GM11168 (cell line): Measurements from ENCODE around the gene METTL17.
"Not testable (repeated sequence)": the region's sequence is repeated elsewhere in the genome, so short reads cannot be mapped to it uniquely, and the experiment has no call there.

Experiments used
- in situ Hi-C: fragments of 300-500 bp; cut with MboI; formaldehyde crosslinking; loops from one replicate; pipeline ENCODE4 v1.12.0; 2022; ENCODE audit warnings: low sequenced_read_pairs; ENCODE audit not compliant: unreplicated experiment

Gene METTL17, protein sequence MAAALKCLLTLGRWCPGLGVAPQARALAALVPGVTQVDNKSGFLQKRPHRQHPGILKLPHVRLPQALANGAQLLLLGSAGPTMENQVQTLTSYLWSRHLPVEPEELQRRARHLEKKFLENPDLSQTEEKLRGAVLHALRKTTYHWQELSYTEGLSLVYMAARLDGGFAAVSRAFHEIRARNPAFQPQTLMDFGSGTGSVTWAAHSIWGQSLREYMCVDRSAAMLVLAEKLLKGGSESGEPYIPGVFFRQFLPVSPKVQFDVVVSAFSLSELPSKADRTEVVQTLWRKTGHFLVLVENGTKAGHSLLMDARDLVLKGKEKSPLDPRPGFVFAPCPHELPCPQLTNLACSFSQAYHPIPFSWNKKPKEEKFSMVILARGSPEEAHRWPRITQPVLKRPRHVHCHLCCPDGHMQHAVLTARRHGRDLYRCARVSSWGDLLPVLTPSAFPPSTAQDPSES

DNA sequence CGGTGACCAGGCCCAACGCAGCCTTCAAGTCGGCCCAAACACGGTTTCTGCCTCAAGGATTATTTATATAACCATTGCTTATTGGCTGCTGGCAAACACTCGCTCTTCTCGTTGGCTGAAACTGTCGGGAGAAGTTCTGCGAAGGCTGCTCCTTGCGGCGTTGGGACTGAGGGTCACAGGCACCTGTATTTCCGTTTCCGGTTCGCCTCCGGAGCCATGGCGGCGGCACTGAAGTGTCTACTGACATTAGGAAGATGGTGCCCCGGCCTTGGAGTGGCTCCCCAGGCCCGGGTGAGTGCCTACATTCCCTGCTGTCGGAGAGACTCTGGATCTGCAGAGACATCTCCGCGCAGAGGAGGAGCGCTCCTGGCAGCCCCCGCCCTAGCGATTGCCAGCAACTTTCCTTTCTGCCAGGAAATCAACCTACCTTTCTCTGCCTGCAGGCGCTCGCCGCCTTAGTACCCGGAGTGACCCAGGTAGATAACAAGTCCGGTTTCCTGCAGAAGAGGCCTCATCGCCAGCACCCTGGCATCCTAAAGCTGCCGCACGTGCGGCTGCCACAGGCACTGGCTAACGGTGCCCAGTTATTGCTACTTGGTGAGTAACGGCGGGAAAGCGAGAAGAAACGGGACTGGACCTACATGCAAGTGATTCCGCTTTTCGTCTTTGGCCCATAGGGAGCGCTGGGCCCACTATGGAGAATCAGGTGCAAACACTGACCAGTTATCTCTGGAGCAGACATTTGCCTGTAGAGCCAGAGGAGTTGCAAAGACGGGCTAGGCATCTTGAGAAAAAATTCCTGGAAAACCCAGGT, at the start of gene METTL17:
METTL17 (plus strand) TSS at position 194 of the 814 bp plus-strand sequence; CDS start at position 217, 23 bp downstream.
- in situ Hi-C loops: loop anchor here (10.0 kb wide), 1 partner anchor 555 kb away; no protein-coding TSS in a partner anchor

GRCh38 chr14:20945146-20945545, 44.6 kb upstream of the METTL17 start:
- in situ Hi-C loops: loop anchor here (5.0 kb wide), 1 partner anchor 63 kb away; no protein-coding TSS in a partner anchor

DNA sequence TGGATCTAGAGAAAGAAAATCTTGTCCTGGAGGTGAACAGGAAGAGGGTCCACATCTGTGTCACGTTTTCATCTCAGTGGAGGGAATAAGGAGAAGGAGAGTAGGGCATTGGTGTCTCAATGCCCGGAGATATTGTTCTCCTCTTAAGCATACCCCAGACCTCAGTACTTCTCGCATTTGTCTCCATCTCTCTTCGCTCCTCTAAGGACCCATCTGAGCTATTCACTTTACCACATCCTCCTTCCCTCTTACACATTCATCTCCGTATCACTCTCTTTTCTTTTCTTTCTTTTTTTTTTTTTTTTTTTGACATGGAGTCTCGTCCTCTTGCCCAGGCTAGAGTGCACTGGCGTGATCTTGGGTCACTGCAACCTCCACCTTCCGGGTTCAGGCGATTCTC, 43.1 kb upstream of the METTL17 start:
- in situ Hi-C loops: loop anchor here (5.0 kb wide), 1 partner anchor 64 kb away; no protein-coding TSS in a partner anchor

GRCh38 chr14:20954736-20955537, 34.8 kb upstream of the METTL17 start, which contains the start of gene RNASE2:
TSS of gene RNASE2 (plus strand) at chr14:20955487. CDS start at chr14:20955772, 285 bp downstream.
- in situ Hi-C loops: not testable (repeated sequence)

DNA sequence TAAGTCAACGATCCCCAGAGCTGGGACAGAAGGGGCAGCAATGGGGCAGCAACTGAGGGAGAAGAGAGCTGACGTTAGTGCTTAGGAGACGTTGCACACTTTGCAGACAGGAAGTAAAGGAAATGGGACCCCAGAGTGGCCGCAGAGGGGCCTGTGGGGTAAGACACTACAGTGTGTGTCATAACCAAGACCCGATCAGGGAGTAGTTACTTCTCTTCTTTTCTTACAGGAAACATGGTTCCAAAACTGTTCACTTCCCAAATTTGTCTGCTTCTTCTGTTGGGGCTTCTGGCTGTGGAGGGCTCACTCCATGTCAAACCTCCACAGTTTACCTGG, 34.3 kb upstream of the METTL17 start:
- in situ Hi-C loops: not testable (repeated sequence)

DNA sequence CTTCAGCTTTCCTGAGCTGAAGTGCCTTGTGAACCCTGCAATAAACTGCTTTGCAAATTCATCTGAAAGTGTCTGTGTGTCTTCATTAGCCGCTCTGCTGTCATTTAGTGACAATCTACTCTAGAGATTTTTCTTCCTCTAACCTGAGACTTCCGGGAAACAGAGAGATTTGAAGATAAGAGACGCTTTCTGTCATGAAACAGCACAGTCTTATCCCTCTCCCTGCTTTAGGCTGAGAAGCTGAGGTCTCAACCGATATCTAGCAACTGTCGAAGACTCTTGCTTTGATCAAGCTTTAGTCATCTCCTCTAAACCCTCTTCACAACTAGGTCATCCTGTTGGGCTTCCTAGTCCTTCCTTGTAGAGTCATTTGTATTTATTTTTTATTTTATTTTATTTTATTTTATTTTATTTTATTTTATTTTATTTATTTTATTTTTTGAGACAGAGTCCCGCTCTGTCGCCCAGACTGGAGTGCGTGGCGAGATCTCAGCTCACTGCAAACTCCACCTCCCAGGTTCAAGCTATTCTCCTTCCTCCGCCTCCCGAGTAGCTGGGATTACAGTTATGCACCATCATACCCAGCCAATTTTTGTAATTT, 33.3 kb upstream of the METTL17 start:
- in situ Hi-C loops: no loop called here

DNA sequence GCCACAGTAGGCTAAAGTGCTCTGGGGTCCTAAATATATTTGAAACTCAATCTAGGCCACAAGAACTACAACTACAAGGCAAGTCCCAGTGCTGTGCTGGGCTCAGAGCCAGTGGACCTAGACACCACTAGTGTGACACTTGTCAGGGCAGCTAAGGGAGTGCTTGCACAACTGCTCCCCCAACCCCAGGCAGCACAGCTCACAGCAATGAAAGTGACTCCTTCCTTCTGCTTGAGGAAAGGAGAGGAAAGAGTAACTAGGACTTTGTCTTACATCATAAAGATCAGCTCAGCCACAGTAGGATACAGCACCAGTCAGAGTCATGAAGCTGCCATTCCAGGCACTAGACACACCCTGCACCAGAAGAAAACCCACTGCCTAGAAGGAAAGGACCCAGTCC, 30.8 kb upstream of the METTL17 start:
- in situ Hi-C loops: not testable (repeated sequence)

DNA sequence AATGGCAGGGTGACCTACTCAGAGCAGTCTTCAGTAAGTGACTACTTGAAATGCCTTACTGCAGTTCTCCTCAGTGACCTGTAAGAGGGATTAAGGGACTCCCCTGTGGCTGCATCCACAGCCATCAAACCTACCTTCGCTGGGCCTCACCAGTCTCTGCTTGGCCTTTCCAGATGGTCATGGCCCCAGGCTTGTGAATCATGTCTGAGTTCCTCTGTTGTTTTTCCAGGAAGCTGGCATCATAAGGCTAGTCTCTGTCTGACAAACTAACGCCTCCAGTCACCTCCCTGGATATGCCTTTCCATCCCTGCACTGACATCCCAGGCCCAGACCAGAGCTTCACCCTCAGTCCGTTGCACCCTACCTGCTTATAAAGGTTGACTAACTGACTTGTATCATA, 20.4 kb upstream of the METTL17 start:
- in situ Hi-C loops: no loop called here

GRCh38 chr14:20970647-20970982, 19.2 kb upstream of the METTL17 start:
- in situ Hi-C loops: no loop called here

DNA sequence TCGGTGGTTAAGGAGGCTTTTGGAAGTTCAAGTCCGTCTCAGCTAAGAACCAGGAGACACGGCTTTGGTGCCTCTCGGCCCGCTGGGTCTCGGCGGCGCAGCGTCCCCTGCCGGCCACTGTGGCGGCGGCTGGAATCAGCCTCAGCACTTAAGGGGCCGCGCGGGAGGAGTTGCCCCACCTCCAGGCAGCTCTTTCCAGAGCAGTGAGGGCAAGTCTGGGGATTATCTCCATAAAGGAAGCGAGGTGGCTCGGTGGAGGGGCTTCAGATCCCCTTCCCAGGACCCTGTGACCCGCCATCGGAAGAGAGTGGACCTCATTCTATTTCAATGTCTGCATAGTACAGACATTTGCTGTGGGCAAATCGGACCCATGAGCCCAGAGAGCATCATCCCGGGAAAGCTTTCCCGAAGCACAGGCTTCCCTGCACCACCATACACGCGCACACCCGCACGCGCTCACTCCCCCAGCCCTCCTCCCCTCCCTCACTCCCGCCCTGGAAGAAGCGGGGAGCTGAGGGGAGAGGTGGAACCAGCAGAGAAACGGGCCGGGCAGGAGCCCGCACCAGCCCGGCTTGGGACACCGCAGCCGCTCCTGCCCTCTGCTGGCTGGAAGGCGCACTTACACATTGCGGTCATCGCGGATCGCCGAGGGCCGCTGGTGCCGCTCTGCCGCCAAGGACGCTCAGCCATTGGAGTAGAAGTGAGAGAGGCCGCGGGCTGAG, 18.6 kb upstream of the METTL17 start:
- in situ Hi-C loops: no loop called here

- in situ Hi-C loops: no loop called here
Observed at GRCh38 chr14:20971705-20972021, 18.1 kb upstream of the METTL17 start.

DNA sequence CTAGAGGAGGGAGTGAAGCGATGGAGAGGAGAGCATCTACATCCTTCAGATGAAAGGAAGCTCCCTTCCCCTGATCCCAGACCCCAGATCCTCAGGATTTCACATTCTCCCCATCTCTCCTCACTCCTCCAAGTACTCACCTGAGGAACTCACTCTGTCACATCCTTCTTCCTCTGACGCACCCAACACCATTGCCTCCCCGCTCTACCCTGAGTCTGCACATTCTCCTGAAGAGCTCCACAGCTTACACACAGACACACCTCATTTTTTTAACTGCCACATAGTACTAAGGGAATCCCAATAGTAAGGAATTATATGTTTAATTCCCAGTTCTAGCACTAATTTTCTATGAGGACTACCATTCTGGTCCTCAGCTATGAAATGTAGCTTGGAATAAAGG, 16.3 kb upstream of the METTL17 start:
- in situ Hi-C loops: no loop called here

DNA sequence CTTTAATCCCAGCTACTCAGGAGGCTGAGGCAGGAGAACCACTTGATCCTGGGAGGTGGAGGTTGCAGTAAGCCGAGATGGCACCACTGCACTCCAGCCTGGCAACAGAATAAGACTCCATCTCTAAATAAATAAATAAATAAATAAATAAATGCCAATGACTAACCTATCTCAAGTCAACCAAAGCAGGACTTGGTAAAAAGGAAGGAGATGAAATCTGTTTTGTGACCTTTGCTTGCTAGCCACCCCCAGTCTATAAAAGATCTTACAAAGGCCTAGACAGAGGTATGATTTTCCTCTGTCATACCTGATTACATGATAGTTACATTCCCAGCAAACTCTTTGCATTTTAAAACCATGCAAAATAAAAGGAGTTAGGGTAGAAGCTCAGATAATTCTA, 13.5 kb upstream of the METTL17 start:
- in situ Hi-C loops: no loop called here

DNA sequence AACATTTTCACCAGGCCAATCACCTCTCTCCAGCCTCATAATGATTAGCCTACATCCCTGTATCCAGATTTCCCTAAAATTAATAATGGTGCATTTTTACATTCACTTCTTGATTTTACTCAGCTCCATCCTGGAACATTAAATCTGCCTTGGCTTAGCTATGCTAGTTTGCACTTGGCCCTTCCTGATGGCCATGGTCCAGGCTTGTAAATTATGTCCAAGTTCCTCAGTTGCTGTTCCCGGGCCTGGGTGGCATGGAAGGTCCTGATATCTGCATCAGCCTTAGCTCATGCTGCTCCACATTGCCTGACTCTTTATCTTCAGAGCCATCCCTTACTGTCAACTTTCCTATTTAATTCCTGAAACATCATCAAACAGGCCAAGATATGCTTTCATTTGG, 11.1 kb upstream of the METTL17 start:
- in situ Hi-C loops: no loop called here

DNA sequence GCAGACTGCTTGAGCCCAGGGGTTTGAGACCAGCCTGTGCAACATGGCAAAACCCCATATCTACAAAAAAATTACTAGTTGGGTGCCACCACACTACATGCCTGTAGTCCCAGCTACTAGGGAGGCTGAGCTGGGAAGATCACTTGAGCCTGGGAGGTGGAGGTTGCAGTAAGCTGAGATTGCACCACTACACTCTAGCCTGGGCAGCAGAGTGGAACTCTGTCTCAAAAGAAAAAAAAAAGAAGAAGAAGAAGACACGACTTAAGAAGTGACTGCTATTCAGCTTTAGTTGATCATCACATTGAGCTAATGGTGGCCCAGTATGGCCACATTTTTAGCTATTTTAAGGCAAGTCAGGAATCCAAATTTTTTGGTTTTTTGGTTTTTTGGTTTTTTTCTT, 8.9 kb upstream of the METTL17 start:
- in situ Hi-C loops: no loop called here

DNA sequence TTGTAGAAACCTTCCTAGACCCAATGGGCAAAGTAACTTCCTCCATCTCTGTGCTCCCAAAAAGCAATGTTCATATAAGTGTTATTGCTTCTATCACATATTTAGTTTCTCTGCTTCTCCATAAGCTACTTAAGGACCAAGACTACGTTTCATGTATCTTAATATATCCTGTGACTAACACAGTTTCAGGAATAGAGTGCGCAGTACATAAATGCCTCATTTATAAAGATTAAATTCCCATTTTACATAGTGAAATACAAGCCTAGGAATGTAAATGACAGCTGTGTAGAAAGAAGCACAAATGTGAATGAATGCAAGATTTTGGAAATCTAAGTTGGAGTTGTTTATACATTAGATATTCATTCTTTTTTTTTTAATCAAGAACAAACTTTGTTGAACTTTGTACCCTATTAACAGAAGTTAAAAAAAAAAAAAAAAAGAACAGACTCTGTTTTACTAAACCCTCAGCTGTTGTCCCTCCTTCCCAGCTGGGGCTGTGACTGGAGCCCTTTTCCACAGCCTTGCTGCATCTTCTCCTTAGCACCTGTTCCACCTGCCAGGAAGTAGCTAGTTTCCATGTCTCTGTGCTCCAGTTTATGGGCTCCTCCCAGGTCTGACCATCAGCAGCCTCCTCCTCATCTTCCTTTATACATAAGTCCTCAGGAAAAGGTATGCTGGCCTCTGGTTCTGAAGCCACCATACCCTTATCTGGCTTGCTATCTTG, 7.0 kb upstream of the METTL17 start:
- in situ Hi-C loops: no loop called here

DNA sequence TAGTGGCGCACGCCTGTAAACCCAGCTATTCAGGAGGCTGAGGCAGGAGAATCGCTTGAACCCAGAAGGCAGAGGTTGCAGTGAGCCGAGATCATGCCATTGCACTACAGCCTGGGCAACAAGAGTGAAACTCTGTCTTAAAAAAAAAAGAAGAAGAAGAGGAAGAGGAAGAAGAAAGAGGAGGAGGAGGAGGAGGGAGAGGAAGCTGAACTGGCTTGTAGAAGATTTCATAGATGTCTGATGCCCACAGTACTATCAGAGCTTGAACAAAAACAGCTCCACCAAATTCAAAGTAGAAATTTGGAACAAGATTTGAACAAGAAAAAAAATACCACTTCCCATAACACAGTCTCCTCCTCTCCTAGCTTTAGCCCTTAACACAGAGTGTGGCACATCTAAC, 4.1 kb upstream of the METTL17 start:
- in situ Hi-C loops: not testable (repeated sequence)

DNA sequence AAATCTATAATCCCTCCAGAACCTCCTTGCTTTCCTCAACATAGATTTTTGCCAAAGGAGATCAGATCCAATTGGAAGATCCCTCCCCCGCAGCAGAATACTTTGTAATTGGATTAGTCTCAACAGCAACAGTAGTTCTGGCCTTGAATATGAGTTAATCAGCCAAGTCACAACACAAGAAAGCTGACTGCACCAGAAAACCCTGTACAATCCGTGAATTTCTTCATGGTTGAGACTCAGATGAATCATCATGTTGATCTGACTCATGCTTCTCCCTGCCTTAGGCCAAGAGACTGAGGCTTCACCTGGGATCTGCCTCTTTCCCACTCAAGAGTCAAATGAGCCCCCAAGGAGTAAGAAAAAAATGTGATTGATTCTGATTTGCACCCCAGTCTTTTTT, 3.0 kb upstream of the METTL17 start:
- in situ Hi-C loops: no loop called here
